HepG2 (cell line): ENCODE data around the gene NIPAL4. TPM values are rescaled to one million over a fixed set of nuclear protein-coding genes. Genes with fewer than 3 reads are reported as not detected.

Experiments
- DMTF1 ChIP-seq: sonication (generic); formaldehyde crosslinking; IDR thresholded peaks from 2 replicates; pipeline ENCODE4 v1.4.0; 2020; ENCODE audit warnings: mild to moderate bottlenecking, missing genetic modification reagents
- GATAD2A ChIP-seq: IDR thresholded peaks from 2 replicates; pipeline ENCODE4 v1.6.1; 2016
- GFI1 ChIP-seq: sonication (generic); formaldehyde crosslinking; IDR thresholded peaks from 2 replicates; pipeline ENCODE4 v1.5.0; 2020; ENCODE audit warnings: missing genetic modification reagents, mild to moderate bottlenecking, borderline replicate concordance
- HDAC1 ChIP-seq: sonication (generic); formaldehyde crosslinking; IDR thresholded peaks from 2 replicates; pipeline ENCODE4 v1.5.1; 2020; ENCODE audit warnings: mild to moderate bottlenecking, missing genetic modification reagents
- HHEX ChIP-seq: IDR thresholded peaks from 2 replicates; pipeline ENCODE4 v1.6.1; 2016; ENCODE audit warnings: control low read depth
- HOXA3 ChIP-seq: sonication (generic); formaldehyde crosslinking; IDR thresholded peaks from 2 replicates; pipeline ENCODE4 v1.5.0; 2020; ENCODE audit warnings: missing genetic modification reagents
- MBD4 ChIP-seq: IDR thresholded peaks from 2 replicates; pipeline ENCODE4 v1.6.1; 2012; ENCODE audit warnings: low read length, inconsistent platforms, borderline replicate concordance
- NR2F1 ChIP-seq, 2 experiments: fragments of 450-650 bp in 1 of 2; formaldehyde crosslinking in 1 of 2; IDR thresholded peaks; 2 replicates each; pipeline versions ENCODE4 v1.5.0 to v1.6.1; 2016 to 2020; ENCODE audit warnings: mild to moderate bottlenecking in 1 of 2, missing compliant biosample characterization in 1 of 2, missing genetic modification reagents in 1 of 2, moderate library complexity in 1 of 2
- POLR2G ChIP-seq: fragments of 200-400 bp; formaldehyde crosslinking; IDR thresholded peaks from 2 replicates; pipeline ENCODE4 v1.6.1; 2018; ENCODE audit warnings: mild to moderate bottlenecking, low read depth, low read length, moderate library complexity
- RCOR2 ChIP-seq: IDR thresholded peaks from 2 replicates; pipeline ENCODE4 v1.6.1; 2016; ENCODE audit warnings: missing biosample characterization, missing genetic modification reagents
- RFX3 ChIP-seq: IDR thresholded peaks from 2 replicates; pipeline ENCODE4 v1.6.1; 2016; ENCODE audit warnings: missing biosample characterization, missing genetic modification reagents
- SNAPC5 ChIP-seq: sonication (generic); formaldehyde crosslinking; IDR thresholded peaks from 2 replicates; pipeline ENCODE4 v1.8.1; 2023; ENCODE audit warnings: mild to moderate bottlenecking, missing genetic modification reagents, borderline replicate concordance
- SP2 ChIP-seq: sonication (generic); formaldehyde crosslinking; IDR thresholded peaks from 2 replicates; pipeline ENCODE4 v1.5.1; 2020; ENCODE audit warnings: mild to moderate bottlenecking, missing genetic modification reagents
- SRY ChIP-seq: sonication (generic); formaldehyde crosslinking; IDR thresholded peaks from 2 replicates; pipeline ENCODE4 v1.8.0; 2022; ENCODE audit warnings: mild to moderate bottlenecking, missing genetic modification reagents
- TFDP2 ChIP-seq: sonication (generic); formaldehyde crosslinking; IDR thresholded peaks from 2 replicates; pipeline ENCODE4 v1.4.0; 2020; ENCODE audit warnings: missing genetic modification reagents
- TRAFD1 ChIP-seq: sonication (generic); formaldehyde crosslinking; IDR thresholded peaks from 2 replicates; pipeline ENCODE4 v1.5.1; 2020; ENCODE audit warnings: missing genetic modification reagents, mild to moderate bottlenecking, borderline replicate concordance
- YEATS4 ChIP-seq: sonication (generic); formaldehyde crosslinking; IDR thresholded peaks from 2 replicates; pipeline ENCODE4 v1.4.0; 2020; ENCODE audit warnings: missing genetic modification reagents, borderline replicate concordance
- ZBTB42 ChIP-seq: sonication (generic); formaldehyde crosslinking; IDR thresholded peaks from 2 replicates; pipeline ENCODE4 v1.5.0; 2020; ENCODE audit warnings: mild to moderate bottlenecking, missing genetic modification reagents
- ZFP62 ChIP-seq: sonication (generic); formaldehyde crosslinking; IDR thresholded peaks from 2 replicates; pipeline ENCODE4 v1.4.0; 2020; ENCODE audit warnings: missing genetic modification reagents
- ZNF101 ChIP-seq: sonication (generic); formaldehyde crosslinking; IDR thresholded peaks from 2 replicates; pipeline ENCODE4 v1.4.0; 2020; ENCODE audit warnings: mild to moderate bottlenecking, low read depth, missing genetic modification reagents, borderline replicate concordance
- ZNF256 ChIP-seq: sonication (generic); formaldehyde crosslinking; conservative IDR thresholded peaks from 2 replicates; pipeline ENCODE4 v1.4.0; 2020; ENCODE audit warnings: missing genetic modification reagents
- ZNF282 ChIP-seq: fragments of 450-650 bp; IDR thresholded peaks from 2 replicates; pipeline ENCODE4 v1.6.1; 2018; ENCODE audit not compliant: partially characterized antibody
- ZUFSP ChIP-seq: sonication (generic); formaldehyde crosslinking; IDR thresholded peaks from 2 replicates; pipeline ENCODE4 v1.9.0; 2021; ENCODE audit warnings: missing genetic modification reagents, mild to moderate bottlenecking, borderline replicate concordance
- polyA plus RNA-seq, 8 experiments: library from polyadenylated mRNA; depleted of rRNA in 3 of 8; stranded (reverse) in 7 of 8; unstranded in 1 of 8; fragments of >200 nt; fragmentation: Illumina TruSeq in 4 of 8; extraction: Trizol in 4 of 8; gene quantifications; 2 replicates each; pipeline versions ENCODE4 v1.2.1 to v1.2.3, GENCODE V29; 2011 to 2016; ENCODE audit warnings: low read depth in 4 of 8, missing spikeins in 1 of 8, mixed read lengths in 1 of 8; ENCODE audit not compliant: insufficient read depth in 1 of 8
- total RNA-seq, 5 experiments: library from RNA; depleted of rRNA; stranded (reverse); fragments of >200 nt; fragmentation: Illumina TruSeq; extraction: Trizol; gene quantifications; 2 replicates each; pipeline ENCODE4 v1.2.3, GENCODE V29; 2016; ENCODE audit warnings: low read depth in 1 of 5

Gene NIPAL4
- total and polyA plus RNA-seq, 2 of the 13 experiments (the other 11 are each of a cell fraction or from before 2014, with no cell fraction given) = not detected

- TF ChIP-seq ZNF101 (CRISPR knock-in tag) = no peak
- no peak for TF ChIP-seq ZUFSP (CRISPR knock-in tag)
- no peak for TF ChIP-seq ZNF256 (CRISPR knock-in tag)
- no peak for TF ChIP-seq TFDP2 (CRISPR knock-in tag)
- TF ChIP-seq POLR2G = no peak
- TF ChIP-seq ZBTB42 = 0 out of 2 replicates have a peak, but pooled peaks have one; percentile 30
- TF ChIP-seq ZFP62 (CRISPR knock-in tag) = no peak
- TF ChIP-seq DMTF1 (CRISPR knock-in tag) = no peak
- peak; percentile 48; the same call in 1 of the 2 replicates for TF ChIP-seq YEATS4 (CRISPR knock-in tag)
- no peak for TF ChIP-seq SRY
- TF ChIP-seq NR2F1 (CRISPR knock-in tag; IDR thresholded peaks at IDR 0.05) = no peak
- no peak for TF ChIP-seq HHEX (CRISPR knock-in tag)
- TF ChIP-seq RFX3 (CRISPR knock-in tag) = no peak
- peak; percentile 66; the same call in 1 of the 2 replicates for TF ChIP-seq HDAC1 (CRISPR knock-in tag)
- TF ChIP-seq MBD4 = no peak
- no peak for TF ChIP-seq GFI1 (CRISPR knock-in tag)
- TF ChIP-seq GATAD2A (CRISPR knock-in tag) = peak; percentile 25
- TF ChIP-seq RCOR2 (CRISPR knock-in tag) = no peak
- no peak for TF ChIP-seq SP2 (CRISPR knock-in tag)
- peak; percentile 22; the same call in 1 of the 2 replicates for TF ChIP-seq HOXA3 (CRISPR knock-in tag)
- no peak for TF ChIP-seq TRAFD1 (CRISPR knock-in tag)
- no peak for TF ChIP-seq ZNF282
- no peak for TF ChIP-seq SNAPC5 (CRISPR knock-in tag)
Measured at GRCh38 chr5:157479612-157480510, 19.8 kb downstream of the NIPAL4 start (continued).
